Adrenal gland (tissue), 12 donors: ENCODE results near the gene ARHGEF17. TPM values are rescaled to one million over a fixed set of nuclear protein-coding genes. Genes with fewer than 3 reads are reported as not detected.

Experiments
- DNase-seq, 7 donors: peaks; one replicate each; pipeline ENCODE4 v3.0.0-alpha.2; 2019 to 2020
- H3K27ac ChIP-seq, 5 donors: fragments of 200-600 bp; sonication (generic) in 4 of 5; 1 replicate in 3 of 5; 2 replicates in 2 of 5; pipeline versions ENCODE4 v1.5.1 to v1.8.0; 2016 to 2020; ENCODE audit warnings: mild to moderate bottlenecking in 1 of 5
- H3K27me3 ChIP-seq: fragments of 200-600 bp; 2 replicates; pipeline ENCODE4 v1.8.0; 2021
- H3K36me3 ChIP-seq, 2 donors: fragments of 200-600 bp; replicated peaks in 1 of 2; 1 replicate in 1 of 2; 2 replicates in 1 of 2; pipeline versions ENCODE4 v1.5.1 to v1.8.0; 2018 to 2022
- H3K4me1 ChIP-seq, 2 donors: fragments of 200-600 bp; replicated peaks in 1 of 2; 1 replicate in 1 of 2; 2 replicates in 1 of 2; pipeline versions ENCODE4 v1.5.1 to v1.8.0; 2018 to 2021
- H3K4me3 ChIP-seq, 4 donors: fragments of 200-600 bp; sonication (generic) in 3 of 4; one replicate each; pipeline ENCODE4 v1.5.1; 2016 to 2018
- H3K9me3 ChIP-seq, 3 donors: fragments of 200-600 bp; sonication (generic) in 1 of 3; replicated peaks in 1 of 3; 1 replicate in 2 of 3; 2 replicates in 1 of 3; pipeline versions ENCODE4 v1.5.1 to v1.8.0; 2016 to 2021
- CTCF ChIP-seq, 6 experiments: fragments of 450-650 bp in 4 of 6; fragments of 200-600 bp in 2 of 6; sonication (generic) in 1 of 6; IDR thresholded peaks; 1 replicate in 5 of 6; 2 replicates in 1 of 6; pipeline versions ENCODE4 v1.5.1 to v1.8.0; 2016 to 2021; ENCODE audit warnings: antibody characterized with exemption in 6 of 6, mild to moderate bottlenecking in 2 of 6, moderate library complexity in 1 of 6
- POLR2A ChIP-seq, 2 donors: fragments of 450-650 bp; IDR thresholded peaks; one replicate each; pipeline ENCODE4 v1.6.1; 2017; ENCODE audit warnings: antibody characterized with exemption in 2 of 2, mild to moderate bottlenecking in 2 of 2, moderate library complexity in 1 of 2
- WGBS, 4 donors: extraction: QIAGEN DNeasy Blood & Tissue Kit in 2 of 4; methylation state at CpG; one replicate each; pipeline versions ENCODE4 v1.1.5 to v1.1.7; 2013 to 2017; 5-methylcytosine and 5-hydroxymethylcytosine counted together
- intact Hi-C, 2 donors: fragments of 100-400 bp; cut with DNase I; formaldehyde crosslinking; loops; one replicate each; pipeline versions ENCODE4 v1.14.1 to v1.15.0; 2022 to 2023
- polyA plus RNA-seq, 3 donors: library from polyadenylated mRNA; stranded (reverse); fragments of 200-250 nt in 2 of 3; fragments of 350-450 nt in 1 of 3; fragmentation: Illumina TruSeq in 1 of 3; extraction: RNeasy Lipid Tissue Mini Kit (QIAGEN cat#74804) in 1 of 3; gene quantifications; one replicate each; pipeline ENCODE4 v1.2.3, GENCODE V29; 2013 to 2014
- total RNA-seq, 9 donors: library from RNA; depleted of rRNA in 4 of 9; stranded (reverse); fragments of >200 nt in 4 of 9; fragments of 120-200 nt in 1 of 9; fragmentation: NEBNext Ultra II Directional in 1 of 9; extraction: Animal tissue kit (Norgen Biotek cat#: 25700) in 1 of 9; gene quantifications; one replicate each; pipeline versions ENCODE4 v1.1.0 to v1.2.4, GENCODE V29; 2013 to 2023
- donor health status: healthy with polysubstance abuse.
- donor health status: Bipolar disorder and iron deficiency.
- donor health status: DM: yes; HTN: yes; CAD: no.
- donor health status: DM: no; HTN: no; CAD: no.
- donor health status: DM: no; HTN: no; CAD: no.
- donor health status: DM: yes; HTN: yes; CAD: no.

ARHGEF17 gene
- total and polyA plus RNA-seq, 12 donors: 8.1 to 48.2 (median 20.4) TPM

- Histone ChIP-seq H3K27me3 (no peaks in the 10 kb centered on the region), H3K9me3 (no peaks in the 10 kb centered on the region), H3K4me1 (peaks cover 0 to 30% of the 10 kb centered on the region in 2 donors), H3K4me3 (no peak overlapping the region), H3K36me3 (no peaks in the 10 kb centered on the region), H3K27ac (peak overlapping the region in 3 of 5 donors; percentile 24 to 78 (median 69))
- intact Hi-C loops: no loop called here
- TF ChIP-seq POLR2A (IDR thresholded peaks at IDR 0.05) (no peak), CTCF (IDR thresholded peaks at IDR 0.05) (no peak)
- 83 to 91% (median 85%) methylated on average over 4 of the region's 4 CpGs for WGBS, 4 donors
- no peak for DNase-seq
Measured at GRCh38 chr11:73384531-73384871, 76.4 kb downstream of the ARHGEF17 start.

GRCh38 chr11:73384872-73385689 lies 77.0 kb downstream of the ARHGEF17 start:
- Histone ChIP-seq H3K36me3 (no peaks in the 10 kb centered on the region), H3K27ac (peak overlapping the region in 3 of 5 donors; percentile 24 to 78 (median 69)), H3K4me1 (peaks cover 0 to 30% of the 10 kb centered on the region in 2 donors), H3K27me3 (no peaks in the 10 kb centered on the region), H3K9me3 (no peaks in the 10 kb centered on the region), H3K4me3 (no peak overlapping the region)
- intact Hi-C loops: no loop called here
- peak; percentile 47 to 70 (median 60) for DNase-seq
- 62 to 75% (median 67%) methylated on average over 19 to 21 of the region's 21 CpGs for WGBS, 4 donors
- TF ChIP-seq POLR2A (IDR thresholded peaks at IDR 0.05) (no peak), CTCF (IDR thresholded peaks at IDR 0.05) (no peak)

GRCh38 chr11:73386016-73386415 lies 77.9 kb downstream of the ARHGEF17 start:
- Histone ChIP-seq H3K9me3 (no peaks in the 10 kb centered on the region), H3K27ac (peak overlapping the region in 4 of 5 donors; percentile 23 to 78 (median 48)), H3K27me3 (no peaks in the 10 kb centered on the region), H3K36me3 (no peaks in the 10 kb centered on the region), H3K4me1 (peaks cover 0 to 30% of the 10 kb centered on the region in 2 donors), H3K4me3 (no peak overlapping the region)
- WGBS, 4 donors: 80 to 91% (median 85%) methylated on average over 5 to 8 of the region's 8 CpGs
- TF ChIP-seq CTCF (IDR thresholded peaks at IDR 0.05): no peak
- TF ChIP-seq POLR2A (IDR thresholded peaks at IDR 0.05): no peak
- peak in 2 of 7 donors; percentile 39 to 44 for DNase-seq
- intact Hi-C loops: no loop called here

GRCh38 chr11:73386546-73386945 lies 78.5 kb downstream of the ARHGEF17 start:
- no peaks in the 10 kb centered on the region for H3K27me3 ChIP-seq
- no peaks in the 10 kb centered on the region for H3K36me3 ChIP-seq
- no peaks in the 10 kb centered on the region for H3K9me3 ChIP-seq
- H3K27ac ChIP-seq: peak overlapping the region in 2 of 5 donors; percentile 69 to 78
- H3K4me3 ChIP-seq: no peak overlapping the region
- no peak for DNase-seq
- intact Hi-C loops: no loop called here
- 86 to 94% (median 90%) methylated on average over 6 to 8 of the region's 8 CpGs for WGBS, 4 donors
- H3K4me1 ChIP-seq: peaks cover 0 to 30% of the 10 kb centered on the region in 2 donors
- no peak for TF ChIP-seq POLR2A (IDR thresholded peaks at IDR 0.05)
- TF ChIP-seq CTCF (IDR thresholded peaks at IDR 0.05): no peak
